Urinary bladder (tissue), 4 donors: ENCODE data around the gene MED12L. TPM values are rescaled to one million over a fixed set of nuclear protein-coding genes. Genes with fewer than 3 reads are reported as not detected.
"Not testable (repeated sequence)": the region's sequence is repeated elsewhere in the genome, so short reads cannot be mapped to it uniquely, and the experiment has no call there.

Experiments
- DNase-seq: peaks from one replicate; pipeline ENCODE4 v3.0.0-alpha.2; 2015; ENCODE audit errors: extremely low spot score
- H3K27ac ChIP-seq: one replicate; pipeline ENCODE4 v1.5.1; 2013; ENCODE audit warnings: low read depth, mild to moderate bottlenecking, moderate library complexity
- H3K36me3 ChIP-seq: one replicate; pipeline ENCODE4 v1.6.1; 2013; ENCODE audit warnings: mild to moderate bottlenecking, moderate library complexity; ENCODE audit not compliant: insufficient read depth
- H3K4me1 ChIP-seq: one replicate; pipeline ENCODE4 v1.6.1; 2013; ENCODE audit warnings: mild to moderate bottlenecking, moderate library complexity; ENCODE audit not compliant: insufficient read depth
- H3K4me3 ChIP-seq: one replicate; pipeline ENCODE4 v1.5.1; 2013; ENCODE audit warnings: low read depth, low read length
- WGBS: extraction: QIAGEN DNeasy Blood & Tissue Kit; methylation state at CpG from one replicate; pipeline ENCODE4 v1.1.7; 2013; 5-methylcytosine and 5-hydroxymethylcytosine counted together
- polyA plus RNA-seq: library from polyadenylated mRNA; stranded (reverse); fragments of 200-250 nt; gene quantifications from one replicate; pipeline ENCODE4 v1.2.3, GENCODE V29; 2013
- total RNA-seq: library from RNA; depleted of rRNA; stranded (reverse); fragments of >200 nt; gene quantifications from one replicate; pipeline ENCODE4 v1.2.3, GENCODE V29; 2014
- donor health status: healthy with polysubstance abuse.
- donor health status: healthy.

Gene MED12L
- total and polyA plus RNA-seq, 2 donors: 0.11 to 3.1 TPM

DNA sequence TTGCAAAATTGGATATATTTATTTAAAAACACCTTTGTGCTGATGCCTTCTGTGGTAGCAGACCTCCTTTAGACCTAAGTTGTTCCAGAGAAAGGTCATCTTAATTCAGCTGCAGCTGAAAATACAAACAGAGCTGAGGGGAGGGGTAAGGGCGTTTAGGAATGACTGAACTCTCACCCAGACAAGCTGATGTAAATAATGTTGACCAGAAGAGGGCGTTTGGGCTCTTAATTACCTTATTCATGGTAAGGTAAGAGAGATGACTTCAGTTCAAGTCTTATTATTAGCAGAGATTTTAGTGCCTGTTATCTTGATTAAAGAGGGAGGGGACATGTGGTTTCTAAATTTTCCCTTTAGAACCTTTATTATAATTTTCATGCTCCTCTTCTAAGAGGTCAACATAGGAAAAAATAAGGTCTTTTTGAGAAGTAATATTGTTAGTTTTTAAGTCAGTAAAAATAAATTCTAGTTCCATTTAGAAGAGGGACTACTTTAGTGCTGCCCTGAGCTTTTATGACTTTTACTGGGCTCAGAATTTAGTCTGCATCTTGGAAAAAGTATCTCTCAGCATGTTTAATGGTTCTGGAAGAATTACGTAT is 71.3 kb downstream of the MED12L start:
- no peaks in the 10 kb centered on the region for H3K36me3 ChIP-seq
- WGBS: 37% methylated on average over 3 of the region's 3 CpGs
- DNase-seq: no peak

DNA sequence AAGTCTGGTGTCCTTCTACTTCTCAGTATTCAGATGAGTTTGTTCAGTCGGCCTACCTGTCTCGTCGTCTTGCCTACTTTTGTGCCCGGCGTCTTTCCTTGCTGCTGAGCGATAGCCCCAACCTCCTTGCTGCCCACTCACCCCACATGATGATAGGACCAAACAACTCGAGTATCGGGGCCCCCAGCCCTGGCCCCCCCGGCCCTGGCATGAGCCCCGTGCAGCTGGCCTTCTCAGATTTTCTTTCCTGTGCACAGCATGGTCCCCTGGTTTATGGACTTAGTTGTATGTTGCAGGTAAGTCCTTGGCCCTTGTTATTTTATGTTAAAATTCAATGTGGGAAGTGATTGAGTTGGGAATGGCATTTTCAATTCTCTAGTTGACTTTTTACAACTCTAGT is 74.3 kb downstream of the MED12L start:
- DNase-seq: no peak
- no peak overlapping the region for H3K27ac ChIP-seq
- whole genome bisulfite sequencing: 92% methylated on average over 10 of the region's 10 CpGs
- H3K4me3 ChIP-seq: no peak overlapping the region
- no peaks in the 10 kb centered on the region for H3K4me1 ChIP-seq
- H3K36me3 ChIP-seq: no peaks in the 10 kb centered on the region

More for the DNA sequence above, 71.3 kb downstream of the MED12L start:
- Histone ChIP-seq H3K4me1 (no peaks in the 10 kb centered on the region), H3K27ac (no peak overlapping the region), H3K4me3 (no peak overlapping the region)

DNA sequence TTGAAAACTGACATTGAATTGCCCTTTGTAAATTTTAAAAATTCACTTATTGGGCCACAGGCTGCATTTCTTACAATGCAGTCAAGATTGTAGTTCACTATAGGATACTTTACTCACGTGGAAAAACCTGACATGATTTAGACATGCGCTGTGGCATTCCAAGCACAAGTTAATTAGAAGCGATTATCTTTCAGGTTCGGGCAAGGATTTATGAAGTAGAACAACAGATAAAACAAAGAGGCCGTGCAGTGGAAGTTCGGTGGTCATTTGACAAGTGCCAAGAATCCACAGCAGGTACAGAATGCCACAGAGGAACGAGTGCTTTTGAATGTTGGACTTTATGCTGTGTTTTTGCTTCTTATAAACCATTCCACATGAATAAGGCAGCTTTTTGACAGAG is 79.8 kb downstream of the MED12L start:
- Histone ChIP-seq H3K4me3 (no peak overlapping the region), H3K4me1 (no peaks in the 10 kb centered on the region), H3K36me3 (no peaks in the 10 kb centered on the region), H3K27ac (no peak overlapping the region)
- no peak for DNase-seq
- WGBS: 78% methylated on average over 7 of the region's 7 CpGs

DNA sequence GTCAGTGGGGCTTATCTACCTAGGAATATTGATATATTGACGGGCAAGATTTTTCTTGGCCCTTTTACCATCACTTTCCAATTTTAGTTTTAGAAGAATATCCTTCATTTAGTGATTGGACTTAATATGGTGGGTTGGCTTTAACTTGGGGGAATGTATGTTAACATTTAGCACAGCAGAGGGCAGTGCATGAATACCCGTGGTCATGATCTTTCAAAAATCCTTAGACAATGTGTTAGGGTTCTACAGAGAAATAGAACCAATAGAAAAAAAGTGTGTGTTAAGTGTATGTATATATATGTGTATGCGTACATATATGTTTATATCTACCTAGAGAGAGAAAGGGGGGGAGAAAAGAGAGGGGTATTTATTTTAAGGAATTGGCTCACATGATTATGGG is 80.7 kb downstream of the MED12L start:
- no peak overlapping the region for H3K27ac ChIP-seq
- H3K4me1 ChIP-seq: no peaks in the 10 kb centered on the region
- H3K36me3 ChIP-seq: no peaks in the 10 kb centered on the region
- no peak overlapping the region for H3K4me3 ChIP-seq
- WGBS: 87% methylated on average over 3 of the region's 3 CpGs
- no peak for DNase-seq

DNA sequence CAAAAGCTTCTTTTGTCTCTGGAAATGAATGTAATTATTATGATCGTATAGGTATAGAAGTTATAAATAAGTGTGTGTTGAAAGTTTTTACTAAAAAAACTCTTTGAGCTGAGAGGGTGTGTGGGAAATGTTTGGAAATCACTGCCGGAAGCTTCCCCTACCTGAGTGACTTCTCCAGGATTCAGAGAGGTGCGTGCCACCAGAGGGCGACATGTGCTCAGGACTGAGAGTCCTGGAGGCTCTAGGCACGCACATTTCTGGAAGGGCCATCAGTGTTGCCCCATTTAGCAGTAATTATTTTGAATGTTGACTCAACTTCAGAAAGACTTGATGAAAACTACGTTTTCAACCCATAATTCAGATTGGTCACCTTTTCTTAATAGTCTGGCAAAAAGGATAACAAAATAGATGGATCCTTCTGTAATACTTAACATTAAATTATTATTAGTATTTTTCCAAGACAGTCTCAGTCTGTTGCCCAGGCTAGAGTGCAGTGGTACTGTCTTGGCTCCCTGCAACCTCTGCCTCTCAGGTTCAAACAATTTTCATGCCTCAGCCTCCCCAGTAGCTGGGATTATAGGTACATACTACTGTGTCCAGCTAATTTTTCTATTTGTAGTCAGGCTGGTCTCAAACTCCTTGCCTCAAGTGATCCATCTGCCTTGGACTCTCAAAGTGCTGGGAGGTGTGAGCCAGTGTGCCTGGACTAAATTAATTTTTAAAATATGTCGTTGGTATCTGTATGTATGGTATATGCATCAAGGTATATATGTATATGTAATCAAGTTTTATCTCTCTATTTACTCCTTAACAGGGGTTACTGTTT is 83.0 kb downstream of the MED12L start:
- H3K36me3 ChIP-seq: no peaks in the 10 kb centered on the region
- no peak for DNase-seq
- no peak overlapping the region for H3K4me3 ChIP-seq
- no peak overlapping the region for H3K27ac ChIP-seq
- H3K4me1 ChIP-seq: no peaks in the 10 kb centered on the region
- 26% methylated on average over 7 of the region's 7 CpGs for WGBS

DNA sequence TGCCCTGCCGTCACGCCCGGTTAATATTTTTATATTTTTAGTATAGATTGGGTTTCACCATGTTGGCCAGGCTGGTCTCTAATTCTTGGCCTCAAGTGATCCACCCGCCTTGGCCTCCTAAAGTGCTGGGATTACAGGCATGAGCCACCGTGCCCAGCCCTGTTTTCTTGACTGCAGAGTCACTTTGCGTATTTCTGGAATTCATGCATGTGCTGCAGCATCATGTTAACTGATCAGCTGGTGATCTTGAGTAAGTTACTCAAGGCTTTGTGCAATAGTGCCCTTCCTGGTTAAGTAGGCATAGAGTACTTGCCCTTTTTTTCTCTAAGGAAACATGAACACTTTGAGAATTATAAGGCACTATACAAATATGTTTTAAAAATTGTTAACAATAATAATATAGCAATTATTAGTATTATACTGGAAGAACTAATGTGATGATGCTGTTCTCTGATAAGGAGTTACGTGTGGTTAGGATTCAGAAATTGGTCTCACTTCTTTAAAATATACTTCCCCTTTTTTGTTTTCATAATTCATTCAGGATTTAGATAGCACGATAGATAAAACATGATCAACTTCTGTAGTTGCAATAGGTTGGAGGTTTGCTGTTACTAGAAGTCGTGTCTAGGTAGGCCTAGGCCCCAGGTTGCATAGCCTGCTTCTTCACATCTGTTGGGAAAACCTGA is 83.9 kb downstream of the MED12L start:
- 89% methylated on average over 9 of the region's 9 CpGs for WGBS
- Histone ChIP-seq H3K4me3 (no peak overlapping the region), H3K4me1 (no peaks in the 10 kb centered on the region), H3K36me3 (no peaks in the 10 kb centered on the region), H3K27ac (no peak overlapping the region)
- DNase-seq: no peak

DNA sequence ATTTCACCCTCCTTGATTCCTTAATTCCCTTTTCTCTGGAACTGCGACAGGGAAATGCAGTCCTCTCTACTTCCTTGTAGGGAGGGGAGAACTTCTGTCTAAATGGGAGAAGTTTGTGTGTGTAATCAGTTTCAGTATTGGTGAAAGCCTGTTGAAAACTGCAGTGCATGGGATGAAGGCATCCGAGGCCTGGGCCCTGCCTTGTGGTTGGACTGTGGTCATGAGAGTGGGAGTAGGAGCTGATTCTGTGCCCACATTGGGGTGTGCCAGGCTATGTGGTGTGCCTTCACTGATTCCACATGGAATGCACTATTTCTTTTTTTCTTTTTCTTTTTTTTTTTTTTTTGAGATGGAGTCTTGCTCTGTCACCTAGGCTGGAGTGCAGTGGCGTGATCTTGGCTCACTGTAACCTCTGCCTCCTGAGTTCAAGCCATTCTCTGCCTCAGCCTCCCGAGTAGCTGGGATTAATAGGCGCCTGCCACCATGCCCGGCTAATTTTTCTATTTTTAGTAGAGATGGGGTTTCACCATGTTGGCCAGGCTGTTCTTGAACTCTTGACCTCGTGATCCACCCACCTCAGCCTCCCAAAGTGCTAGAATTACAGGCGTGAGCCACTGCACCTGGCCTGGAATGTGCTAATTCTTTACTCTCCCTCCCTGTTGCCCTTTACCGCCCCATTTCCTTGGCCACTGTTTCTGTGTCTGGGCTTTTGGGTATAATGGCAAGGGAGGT is 84.7 kb downstream of the MED12L start:
- H3K4me1 ChIP-seq, H3K36me3 ChIP-seq, H3K27ac ChIP-seq, DNase-seq, H3K4me3 ChIP-seq: not testable (repeated sequence)
- 89% methylated on average over 9 of the region's 9 CpGs for WGBS

DNA sequence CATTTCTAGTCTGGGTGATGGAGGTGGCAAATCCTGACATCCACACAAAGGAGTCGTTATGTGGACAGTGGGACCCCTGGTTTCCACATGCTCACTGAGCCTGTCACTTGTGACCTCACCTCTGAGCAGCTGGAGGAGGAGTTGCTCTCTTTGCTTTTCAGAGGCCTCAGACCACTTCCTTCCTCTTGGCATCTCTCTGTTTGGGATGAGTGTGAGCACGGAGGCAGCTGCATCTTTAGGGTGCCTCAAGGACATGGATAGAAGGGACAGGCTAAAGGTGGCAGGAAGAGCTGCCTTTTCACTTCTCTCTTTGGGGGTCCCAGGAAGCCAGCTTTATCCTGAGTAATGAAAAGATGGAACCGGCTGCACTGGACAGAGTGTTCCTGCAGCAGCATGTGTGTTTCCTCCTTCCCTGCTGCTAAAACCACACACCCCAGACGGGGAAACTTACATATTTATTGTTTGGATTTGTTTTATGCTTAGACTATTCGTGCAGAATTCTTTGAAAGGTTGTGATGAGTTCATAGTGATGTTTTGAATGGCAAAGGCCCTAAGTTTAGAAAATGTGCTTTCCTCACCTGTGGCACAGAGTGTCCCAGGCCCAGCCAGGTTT is 85.8 kb downstream of the MED12L start:
- Histone ChIP-seq H3K4me1 (no peaks in the 10 kb centered on the region), H3K36me3 (no peaks in the 10 kb centered on the region), H3K27ac (no peak overlapping the region), H3K4me3 (no peak overlapping the region)
- DNase-seq: no peak
- 48% methylated on average over 5 of the region's 5 CpGs for WGBS

DNA sequence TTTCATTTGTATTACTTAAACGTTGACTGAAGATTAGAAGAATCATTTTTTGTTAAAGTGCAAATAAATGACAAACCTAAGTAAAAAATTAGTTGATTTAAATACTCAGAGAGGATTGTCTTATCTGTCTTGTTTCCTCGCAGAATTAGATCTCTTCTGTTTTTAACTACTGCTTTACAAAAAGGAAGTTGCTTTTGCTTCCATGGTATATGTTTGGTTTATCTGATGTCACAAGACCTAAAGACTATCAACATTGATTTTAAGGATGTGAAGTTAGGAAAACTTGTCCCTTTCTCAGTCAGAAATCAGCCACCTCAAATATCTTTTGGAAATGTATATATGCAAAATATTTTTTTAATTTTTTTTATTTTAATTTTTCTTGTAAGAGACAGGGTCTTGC is 88.9 kb downstream of the MED12L start:
- H3K4me1 ChIP-seq: no peaks in the 10 kb centered on the region
- DNase-seq: no peak
- H3K36me3 ChIP-seq: no peaks in the 10 kb centered on the region
- no peak overlapping the region for H3K27ac ChIP-seq
- 52% methylated on average over 2 of the region's 2 CpGs for WGBS
- no peak overlapping the region for H3K4me3 ChIP-seq

DNA sequence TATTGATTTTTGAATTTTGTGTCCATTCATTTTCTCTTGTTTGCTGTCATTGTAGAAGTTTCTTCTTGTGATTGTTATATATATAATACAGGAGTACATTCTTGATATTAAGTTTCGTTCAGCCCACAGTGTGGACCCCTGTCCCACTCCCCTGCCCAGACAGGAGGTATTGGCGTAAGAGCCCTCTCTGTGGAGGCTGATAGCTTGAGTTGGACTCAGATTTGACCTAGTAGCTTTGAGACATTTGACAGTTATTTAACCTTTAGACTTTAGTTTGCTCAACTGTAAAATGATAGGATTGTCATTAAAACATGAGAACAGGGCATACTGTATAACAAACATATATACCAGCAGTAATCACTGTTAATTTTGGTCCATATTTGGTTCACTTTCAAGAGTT is 90.5 kb downstream of the MED12L start:
- H3K27ac ChIP-seq: no peak overlapping the region
- H3K4me3 ChIP-seq: no peak overlapping the region
- no peak for DNase-seq
- H3K36me3 ChIP-seq: no peaks in the 10 kb centered on the region
- H3K4me1 ChIP-seq: no peaks in the 10 kb centered on the region
- 97% methylated on average over 2 of the region's 2 CpGs for WGBS

DNA sequence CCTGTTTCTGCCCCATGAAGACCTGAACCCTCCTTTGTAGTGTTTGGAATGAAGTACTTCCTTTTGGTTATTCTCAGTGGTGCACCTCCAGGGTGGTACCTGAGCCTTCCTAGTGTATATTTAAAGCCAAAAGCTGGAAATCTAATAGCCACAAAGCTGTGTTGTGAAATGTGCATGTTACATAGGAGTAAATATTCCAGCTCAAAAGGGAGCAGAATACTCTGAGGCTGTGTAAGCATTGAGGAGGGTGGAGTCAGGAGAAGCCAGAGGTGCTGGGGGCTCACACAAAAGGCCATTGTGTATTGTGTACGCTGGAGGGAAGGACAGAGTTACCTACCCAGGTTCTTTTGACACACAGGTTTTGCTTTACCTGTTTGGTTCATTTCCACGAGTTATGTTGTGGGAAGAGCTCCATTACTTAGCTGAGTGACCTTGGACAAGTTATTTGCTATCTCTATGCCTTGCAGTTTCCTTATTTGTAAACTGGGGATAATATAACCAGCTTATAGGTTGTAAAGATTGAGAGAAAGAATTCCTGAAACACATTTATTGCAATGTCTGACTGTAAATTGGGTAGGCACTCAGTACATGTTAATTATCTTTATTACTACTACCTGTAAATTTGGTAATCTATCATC is 92.9 kb downstream of the MED12L start:
- 91% methylated on average over 2 of the region's 2 CpGs for WGBS
- no peak overlapping the region for H3K27ac ChIP-seq
- DNase-seq: no peak
- H3K4me1 ChIP-seq: no peaks in the 10 kb centered on the region
- no peaks in the 10 kb centered on the region for H3K36me3 ChIP-seq
- no peak overlapping the region for H3K4me3 ChIP-seq

DNA sequence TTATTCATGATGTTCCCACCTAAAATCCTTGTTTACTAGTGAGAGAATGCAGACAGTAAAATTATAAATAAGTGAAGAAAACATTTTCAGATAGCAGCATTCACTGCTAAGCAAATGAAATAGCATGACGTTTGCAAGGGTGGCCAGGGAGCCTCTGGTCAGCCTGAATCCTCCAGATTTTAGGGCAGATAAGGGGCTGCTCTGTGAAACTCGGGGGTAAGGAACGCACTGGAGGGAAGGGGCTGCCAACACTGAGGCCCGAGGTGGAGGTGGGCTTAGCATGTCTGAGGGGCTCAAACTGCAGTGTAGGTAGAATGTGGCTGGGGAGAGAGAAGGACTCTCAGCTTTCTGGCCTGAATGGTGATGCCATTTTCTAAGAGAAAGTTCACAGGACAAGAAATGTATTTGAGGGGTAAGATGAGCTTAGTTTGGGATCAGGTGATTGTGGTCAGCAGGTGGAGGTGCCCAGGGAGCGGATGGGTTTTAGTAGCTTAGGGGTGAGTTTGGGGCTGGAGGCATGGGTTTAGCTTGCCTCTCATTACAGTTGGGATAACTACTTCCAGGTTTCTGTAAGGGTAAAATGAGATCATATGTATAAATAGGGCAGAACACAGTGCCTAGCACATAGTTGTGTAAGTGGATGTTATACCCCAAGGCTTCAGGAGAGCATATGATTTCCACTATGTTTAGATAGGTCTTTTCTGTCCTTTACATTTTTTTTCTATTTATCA is 97.0 kb downstream of the MED12L start:
- Histone ChIP-seq H3K36me3 (no peaks in the 10 kb centered on the region), H3K4me1 (no peaks in the 10 kb centered on the region), H3K27ac (no peak overlapping the region), H3K4me3 (no peak overlapping the region)
- no peak for DNase-seq
- WGBS: 55% methylated on average over 5 of the region's 5 CpGs
